H4 (cell line): ENCODE data around the gene BEND3. TPM values are rescaled to one million over a fixed set of nuclear protein-coding genes. Genes with fewer than 3 reads are reported as not detected.
"Not testable (repeated sequence)": the region's sequence is repeated elsewhere in the genome, so short reads cannot be mapped to it uniquely, and the experiment has no call there.

Source experiments
- DNase-seq: peaks from one replicate; pipeline ENCODE4 v3.0.0-alpha.2; 2015; ENCODE audit warnings: low spot score
- total RNA-seq: library from RNA; depleted of rRNA; stranded (reverse); fragments of >200 nt; shearing (Covaris generic); gene quantifications from 2 replicates; pipeline ENCODE4 v1.2.3, GENCODE V29; 2014; rRNA removed

BEND3 gene
- 2.1 and 2.9 TPM in 2 replicates for total RNA-seq

DNA sequence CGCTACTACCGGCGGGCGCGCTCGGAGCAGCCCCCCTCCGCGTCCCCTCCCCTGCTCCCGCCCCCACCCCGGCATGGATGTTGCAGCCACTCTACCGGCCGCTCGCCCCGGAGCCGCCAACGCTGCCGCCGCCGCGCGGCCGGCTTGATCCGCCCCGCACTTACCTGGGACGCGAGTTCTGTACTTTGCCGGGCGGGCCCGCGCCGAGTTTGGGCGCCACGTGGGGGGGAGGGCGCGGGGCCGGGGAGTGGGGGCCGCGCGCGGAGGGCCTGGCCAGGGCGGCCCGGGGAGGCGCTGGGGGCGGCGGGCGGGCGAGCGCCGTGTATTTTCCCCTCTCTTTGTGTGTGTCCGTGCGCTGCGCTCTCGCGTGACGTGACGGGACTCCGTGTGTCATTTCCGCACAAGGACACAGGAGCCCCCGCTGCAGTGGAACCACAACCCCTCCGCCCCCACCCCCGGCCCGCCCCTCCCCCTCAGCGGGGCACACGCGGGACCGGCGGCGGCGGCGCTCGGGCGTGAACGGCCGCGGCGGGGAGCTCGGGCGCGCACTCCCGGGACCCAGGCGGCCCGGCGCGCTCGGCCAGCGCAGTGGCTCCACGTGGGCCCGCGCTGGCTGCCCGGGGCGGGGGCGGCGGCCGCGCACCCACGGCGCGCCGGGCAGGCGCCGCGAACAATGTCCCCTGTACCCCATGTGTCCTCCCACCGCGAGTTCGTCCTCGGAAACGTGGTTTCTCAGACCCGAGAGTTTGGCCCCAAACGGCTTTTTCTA lies at the start of gene BEND3:
Gene BEND3 (minus strand): TSS at position 590 of the 769 bp plus-strand sequence. CDS start 16,230 bp downstream, outside the sequence.
- no peak for DNase-seq

DNA sequence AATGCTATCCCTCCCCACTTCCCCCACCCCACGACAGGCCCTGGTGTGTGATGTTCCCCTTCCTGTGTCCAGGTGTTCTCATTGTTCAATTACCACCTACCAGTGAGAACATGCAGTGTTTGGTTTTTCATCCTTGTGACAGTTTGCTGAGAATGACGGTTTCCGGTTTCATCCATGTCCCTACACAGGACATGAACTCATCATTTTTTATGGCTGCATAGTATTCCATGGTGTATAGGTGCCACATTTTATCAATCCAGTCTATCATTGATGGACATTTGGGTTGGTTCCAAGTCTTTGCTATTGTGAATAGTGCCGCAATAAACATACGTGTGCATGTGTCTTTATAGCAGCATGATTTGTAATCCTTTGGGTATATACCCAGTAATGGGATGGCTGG lies 49.0 kb upstream of the BEND3 start:
- not testable (repeated sequence) for DNase-seq

DNA sequence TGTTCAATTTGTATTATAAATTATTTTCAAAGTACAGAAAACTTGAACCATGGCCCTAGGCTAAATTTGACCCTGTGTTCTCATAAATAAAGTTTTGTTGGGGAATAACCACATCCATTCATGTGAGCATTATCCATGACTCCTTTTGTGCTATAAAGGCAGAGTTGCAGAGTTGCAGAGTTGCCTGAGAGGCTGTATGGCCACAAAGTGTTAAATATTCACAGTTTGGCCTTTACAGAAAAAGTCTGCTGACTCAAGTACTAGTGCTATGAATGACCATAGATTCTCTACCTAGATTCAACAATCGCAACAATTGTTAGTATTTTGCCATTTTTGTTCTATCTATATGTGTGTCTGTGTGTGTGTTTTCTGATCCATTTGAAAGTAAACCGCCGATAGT lies 46.2 kb upstream of the BEND3 start:
- DNase-seq = no peak

DNA sequence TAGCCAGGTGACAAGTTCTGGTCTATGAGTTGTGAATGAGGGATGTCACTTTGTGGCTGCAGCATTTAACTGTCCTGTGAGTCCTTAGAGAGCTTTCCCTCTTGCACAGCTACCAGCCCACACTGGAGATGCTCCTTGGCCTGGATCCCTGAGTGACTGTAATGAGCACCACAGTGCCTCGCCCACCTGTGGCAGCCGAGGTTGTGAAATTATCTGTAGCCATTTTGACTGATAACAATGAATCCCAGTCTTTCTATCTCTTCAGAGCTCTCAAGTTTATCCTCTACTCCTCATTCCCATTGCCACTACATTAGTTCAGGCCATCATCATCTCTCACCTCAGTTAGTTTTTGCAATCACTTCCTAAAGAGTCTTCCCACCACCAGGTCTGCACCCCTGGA lies 41.3 kb upstream of the BEND3 start:
- no peak for DNase-seq

DNA sequence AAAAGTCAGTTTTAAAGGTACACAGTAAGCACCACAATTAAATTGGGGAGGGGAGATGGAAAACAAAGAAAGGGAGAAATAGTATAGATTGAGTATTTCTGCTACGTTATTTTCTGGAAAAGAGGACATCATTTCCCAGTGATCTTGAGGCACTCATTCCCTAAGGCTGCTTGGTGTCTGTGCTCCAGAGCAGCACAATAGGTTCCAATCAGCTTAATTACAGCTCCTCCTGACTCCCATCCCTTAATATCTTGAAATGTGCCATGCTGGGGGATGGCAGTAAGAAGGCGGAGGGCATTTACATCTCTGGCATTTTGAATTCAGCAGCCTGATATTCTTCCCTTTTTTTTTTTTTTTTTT lies 39.5 kb upstream of the BEND3 start:
- no peak for DNase-seq

DNA sequence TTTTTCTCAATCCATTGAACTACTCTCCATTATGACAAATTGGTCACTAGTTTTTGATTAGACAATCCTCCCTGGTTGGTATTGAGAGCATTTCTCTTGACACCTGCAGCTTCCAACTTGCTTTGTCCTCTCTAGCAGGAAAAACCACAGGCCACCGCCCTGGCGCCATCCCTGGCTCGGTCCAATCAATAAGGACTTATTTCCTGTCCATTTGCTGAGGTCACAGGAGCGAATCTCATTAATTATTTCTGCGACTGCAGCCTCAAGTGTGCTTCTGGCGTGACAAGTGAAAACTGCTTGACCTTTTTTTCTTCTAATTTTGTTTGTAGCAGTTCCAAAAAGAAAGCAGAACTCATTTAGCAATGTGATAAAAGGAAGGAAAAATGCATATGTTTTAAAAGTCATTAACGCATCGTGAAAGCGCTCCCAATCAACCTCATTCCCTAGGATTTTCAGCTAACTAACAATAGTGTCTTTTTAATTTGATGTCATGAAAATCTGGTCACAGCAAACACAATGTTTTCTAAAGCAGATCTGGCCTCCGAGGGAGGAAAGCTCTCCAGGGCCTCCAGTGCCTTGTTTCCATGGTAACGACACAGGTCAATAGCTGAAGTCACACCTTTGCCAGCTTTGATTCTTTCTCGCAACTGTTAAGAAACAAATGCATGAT lies 39.0 kb upstream of the BEND3 start:
- DNase-seq = no peak

DNA sequence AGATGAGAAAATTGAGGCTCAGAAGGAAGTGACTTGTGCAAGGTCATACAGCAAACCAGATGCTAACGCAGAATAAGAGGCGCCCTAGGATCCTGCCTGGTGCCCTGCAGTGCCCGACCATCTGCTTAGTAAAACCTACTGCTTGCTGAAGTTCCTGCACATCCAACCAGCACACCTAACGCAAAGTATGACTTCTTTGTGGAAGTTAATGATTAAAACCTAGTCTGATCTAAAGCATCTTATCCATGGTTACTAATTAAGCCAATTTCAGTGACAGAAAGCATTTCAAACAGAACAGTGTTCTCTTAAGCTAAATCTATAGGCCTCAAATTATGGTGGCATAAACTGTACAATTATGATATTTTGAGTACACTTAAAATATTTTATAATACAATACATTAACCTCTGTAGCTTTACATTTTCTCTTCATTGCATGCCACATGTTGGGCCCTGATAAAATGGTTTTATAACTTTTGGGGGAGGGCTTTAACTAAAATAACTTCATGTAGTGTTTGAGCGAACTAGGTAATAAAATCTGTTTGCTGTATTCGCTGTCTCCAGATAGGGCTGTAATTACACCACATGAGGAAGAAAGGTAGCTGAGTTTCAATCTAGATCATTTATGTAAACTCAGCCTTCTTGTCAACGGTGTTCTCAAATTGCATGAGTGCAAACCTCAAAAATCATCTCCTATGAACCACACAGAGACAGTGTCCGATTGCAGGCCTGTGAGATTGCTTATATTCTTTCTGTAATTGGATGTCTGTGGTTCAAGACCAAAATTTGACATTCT lies 37.5 kb upstream of the BEND3 start:
- DNase-seq = peak; percentile 13

DNA sequence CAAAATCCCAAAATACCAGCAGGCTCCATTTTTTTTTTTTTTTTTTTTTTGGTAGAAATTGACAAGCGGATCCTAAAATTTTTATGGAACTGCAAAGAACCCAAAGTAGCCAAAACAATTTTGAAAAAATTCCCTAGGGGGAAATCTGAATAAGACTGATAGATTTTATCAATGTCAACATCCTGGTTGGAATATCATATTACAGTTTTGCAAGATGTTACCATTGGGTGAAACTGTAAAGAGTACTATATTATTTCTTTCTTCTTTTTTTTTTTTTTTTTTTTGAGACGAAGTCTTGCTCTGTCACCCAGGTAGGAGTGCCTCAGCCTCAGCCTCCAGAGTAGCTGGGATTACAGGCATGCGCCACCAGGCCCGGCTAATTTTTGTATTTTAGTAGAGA lies 29.4 kb upstream of the BEND3 start:
- no peak for DNase-seq

DNA sequence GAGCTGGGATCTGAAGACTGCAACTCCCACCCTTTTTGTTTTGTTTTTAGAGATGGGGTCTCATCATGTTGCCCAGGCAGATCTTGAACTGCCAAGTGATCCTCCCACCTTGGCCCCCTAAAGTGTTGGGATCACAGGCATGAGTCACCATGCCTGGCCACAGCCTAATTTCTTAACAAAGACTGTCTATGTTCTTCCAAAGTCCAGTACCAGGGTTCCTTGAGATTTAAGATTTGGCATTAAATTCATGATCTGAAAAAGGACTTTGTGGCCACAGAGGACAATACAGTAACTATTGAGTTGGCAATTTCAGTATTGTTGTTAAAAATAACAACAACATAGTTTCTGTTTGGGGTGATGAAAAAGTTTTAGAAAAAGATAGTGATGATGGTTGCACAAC lies 28.7 kb upstream of the BEND3 start:
- DNase-seq = no peak

DNA sequence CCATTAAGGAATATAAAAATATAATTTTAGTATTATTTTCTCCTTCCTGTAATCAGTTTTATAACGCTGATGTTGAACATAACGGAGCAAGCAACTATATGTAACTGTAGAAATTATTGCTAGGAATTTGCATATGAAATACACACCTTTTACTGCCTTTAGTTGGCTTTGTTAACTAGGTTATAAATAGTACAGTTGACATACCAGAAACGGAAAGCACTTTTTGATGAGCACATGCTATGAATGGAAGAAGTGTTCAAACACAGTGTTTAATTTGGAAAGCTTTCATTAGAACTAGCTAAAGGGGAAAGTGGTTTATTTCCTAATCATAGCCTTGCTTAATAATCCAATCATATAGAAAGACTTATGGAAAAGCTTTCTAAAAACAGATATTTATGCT lies 25.3 kb upstream of the BEND3 start:
- DNase-seq = no peak

DNA sequence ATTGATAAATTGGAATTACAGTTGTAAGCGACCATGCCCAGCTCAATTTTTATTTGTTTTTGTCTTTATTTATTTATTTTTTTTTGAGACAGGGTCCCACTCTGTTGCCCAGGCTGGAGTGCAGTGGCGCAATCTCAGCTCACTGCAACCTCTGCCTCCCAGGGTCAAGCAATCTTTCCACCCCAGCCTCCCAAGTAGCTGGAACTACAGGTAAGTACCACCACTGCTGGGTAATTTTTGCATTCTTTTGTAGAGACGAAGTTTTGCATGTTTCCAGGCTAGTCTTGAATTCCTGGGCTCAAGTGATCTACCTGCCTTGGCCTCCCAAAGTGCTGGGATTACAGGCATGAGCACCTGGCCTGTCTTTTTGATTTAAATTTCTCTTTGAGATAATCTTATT lies 21.0 kb upstream of the BEND3 start:
- DNase-seq = not testable (repeated sequence)

DNA sequence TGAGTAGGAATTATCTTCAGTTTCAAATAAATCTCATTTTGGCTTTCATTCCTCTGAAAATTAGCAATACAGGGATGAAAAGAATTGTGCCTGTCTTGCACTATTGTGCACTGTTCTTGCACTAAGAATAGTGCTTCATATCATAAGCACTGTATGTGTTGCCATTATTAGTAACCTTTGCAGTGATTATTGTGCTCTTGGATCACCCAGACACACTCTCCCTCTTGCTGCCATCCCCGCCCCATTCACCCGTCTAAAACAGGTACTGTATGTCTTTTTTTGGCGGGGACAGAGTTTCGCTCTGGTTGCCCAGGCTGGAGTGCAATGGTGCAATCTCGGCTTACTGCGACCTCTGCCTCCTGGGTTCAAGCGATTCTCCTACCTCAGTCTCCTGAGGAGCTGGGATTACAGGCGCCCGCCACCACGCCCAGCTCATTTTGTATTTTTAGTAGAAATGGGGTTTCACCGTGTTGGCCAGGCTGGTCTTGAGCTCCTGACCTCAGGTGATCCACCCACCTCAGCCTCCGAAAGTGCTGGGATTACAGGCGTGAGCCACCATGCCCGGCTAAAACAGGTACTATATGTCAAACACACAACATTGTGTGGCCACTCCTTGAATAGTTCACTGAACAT lies 19.8 kb upstream of the BEND3 start:
- DNase-seq = not testable (repeated sequence)

DNA sequence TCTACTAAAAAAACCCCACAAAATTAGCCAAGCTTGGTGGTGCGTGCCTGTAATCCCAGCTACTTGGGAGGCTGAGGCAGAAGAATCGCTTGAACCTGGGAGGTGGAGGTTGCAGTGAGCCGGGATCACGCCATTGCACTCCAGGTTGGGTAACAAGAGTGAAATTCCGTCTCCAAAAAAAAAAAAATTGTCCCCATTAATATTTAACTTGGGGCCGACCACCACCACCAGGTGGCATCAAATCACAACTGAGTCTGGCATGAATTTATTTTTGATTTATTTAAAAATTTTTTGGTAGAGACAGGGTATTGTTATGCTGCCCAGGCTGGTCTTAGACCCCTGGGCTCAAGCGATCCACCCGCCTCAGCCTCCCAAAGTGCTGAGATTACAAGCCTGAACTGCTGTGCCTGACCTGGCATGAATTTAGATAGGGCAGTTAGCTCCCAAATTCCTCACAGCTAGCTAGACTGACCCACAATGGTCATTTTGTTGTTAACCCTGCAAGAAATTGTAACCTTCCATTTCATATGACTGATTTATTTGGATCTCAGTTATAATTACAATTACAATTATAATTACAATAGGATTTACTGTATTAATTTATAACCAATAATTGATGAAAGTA lies 17.1 kb upstream of the BEND3 start:
- DNase-seq = no peak

DNA sequence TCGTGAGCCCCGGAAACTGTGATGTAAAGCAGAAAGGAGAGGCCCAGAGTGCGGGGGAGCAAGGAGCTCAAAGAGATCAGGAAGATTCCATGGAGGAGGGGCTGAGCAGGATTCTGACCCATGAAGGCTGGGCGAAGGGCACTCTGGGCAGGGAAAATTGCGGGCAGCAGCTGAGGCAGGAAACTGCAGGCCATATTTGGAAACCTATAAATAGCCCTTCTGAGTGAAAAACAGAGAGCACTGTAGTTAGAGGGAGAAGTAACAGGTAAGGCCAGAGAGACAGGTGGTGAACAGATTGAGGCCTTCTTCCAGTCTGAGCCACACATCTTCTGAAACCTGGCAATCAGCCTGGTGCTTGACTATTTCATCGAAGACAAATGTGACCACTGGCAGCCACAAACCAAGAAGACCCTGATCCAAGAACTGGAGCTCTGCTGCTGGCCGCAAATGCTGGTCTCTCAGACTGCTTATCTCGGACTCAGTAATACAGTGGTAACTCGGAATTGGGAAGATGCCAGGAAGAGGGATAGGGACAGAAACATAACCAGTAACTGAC lies 14.1 kb upstream of the BEND3 start:
- DNase-seq = no peak

DNA sequence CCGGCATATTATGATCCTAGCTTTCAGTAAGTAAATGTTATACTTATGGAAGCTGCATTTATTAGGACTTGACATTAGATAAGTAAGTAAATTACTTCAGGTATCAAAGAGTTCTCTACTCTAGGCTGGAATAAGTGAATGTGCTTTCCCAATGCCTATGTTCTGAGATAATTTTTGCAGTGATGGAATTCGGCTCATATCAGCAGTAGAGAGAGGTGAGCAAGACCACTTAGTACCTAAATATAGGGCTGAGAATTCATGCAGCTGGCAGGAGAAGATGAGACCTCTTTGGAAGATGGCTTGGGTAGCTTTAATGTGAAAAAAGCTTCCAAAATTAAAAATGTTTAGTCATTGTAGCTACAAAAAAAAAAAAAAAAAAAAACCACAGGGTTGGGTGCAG lies 13.3 kb upstream of the BEND3 start:
- DNase-seq = no peak

DNA sequence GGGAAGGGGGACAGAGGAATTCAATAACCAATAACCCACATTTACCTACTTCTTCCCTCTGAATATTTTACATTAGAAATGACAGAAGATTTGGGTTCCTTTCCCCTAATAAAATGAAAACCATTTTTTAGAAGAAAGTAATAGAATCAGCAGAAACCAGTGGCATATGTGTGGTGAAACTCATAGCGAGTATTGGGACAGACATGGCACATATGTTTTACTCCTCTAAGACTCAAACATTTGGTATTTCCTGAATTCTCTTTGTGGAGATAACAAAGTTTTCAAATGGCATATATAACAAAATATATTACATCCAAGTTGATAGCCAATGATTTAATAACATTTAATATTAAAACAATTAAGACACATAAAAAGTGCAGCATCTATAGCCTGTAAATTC lies 12.9 kb upstream of the BEND3 start:
- DNase-seq = no peak

DNA sequence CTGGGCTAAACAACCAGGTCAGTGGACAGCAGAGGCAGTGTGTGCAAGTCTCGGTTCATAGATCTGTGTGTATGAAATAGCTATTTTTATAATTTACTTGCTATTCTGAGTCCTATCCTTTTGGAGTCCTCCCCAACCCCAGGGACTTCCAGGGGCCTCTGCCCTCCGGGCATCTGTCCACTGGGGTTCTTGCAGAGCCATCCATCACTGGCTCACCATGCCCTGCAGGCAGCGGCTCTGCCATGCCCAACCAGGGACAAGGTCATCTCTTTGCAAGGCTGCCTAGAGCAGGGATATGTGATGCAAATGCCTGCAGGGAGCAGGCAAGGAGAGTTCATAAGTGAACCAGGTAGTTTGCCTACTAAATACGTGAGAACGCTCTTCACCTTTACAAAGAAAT lies 10.5 kb upstream of the BEND3 start:
- DNase-seq = no peak

DNA sequence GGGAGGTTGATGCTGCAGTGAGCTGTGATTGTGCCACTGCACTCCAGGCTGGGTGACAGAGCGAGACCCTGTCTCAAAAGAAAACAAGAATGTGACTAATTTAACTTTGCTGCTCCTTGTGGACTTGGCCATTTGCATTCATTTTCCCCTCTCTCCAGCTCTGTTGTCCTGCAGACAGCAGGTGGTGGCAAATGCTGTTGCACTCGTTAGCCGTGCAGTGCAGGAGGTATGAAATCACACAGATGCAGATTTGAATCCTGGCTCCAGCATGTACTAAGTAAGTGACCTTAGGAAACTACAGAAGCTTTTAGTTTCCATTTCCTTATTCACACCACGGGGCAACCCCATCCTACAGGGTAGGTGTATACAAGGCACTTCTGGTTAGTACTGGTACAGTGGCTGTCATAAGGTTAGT lies 9.6 kb upstream of the BEND3 start:
- no peak for DNase-seq

DNA sequence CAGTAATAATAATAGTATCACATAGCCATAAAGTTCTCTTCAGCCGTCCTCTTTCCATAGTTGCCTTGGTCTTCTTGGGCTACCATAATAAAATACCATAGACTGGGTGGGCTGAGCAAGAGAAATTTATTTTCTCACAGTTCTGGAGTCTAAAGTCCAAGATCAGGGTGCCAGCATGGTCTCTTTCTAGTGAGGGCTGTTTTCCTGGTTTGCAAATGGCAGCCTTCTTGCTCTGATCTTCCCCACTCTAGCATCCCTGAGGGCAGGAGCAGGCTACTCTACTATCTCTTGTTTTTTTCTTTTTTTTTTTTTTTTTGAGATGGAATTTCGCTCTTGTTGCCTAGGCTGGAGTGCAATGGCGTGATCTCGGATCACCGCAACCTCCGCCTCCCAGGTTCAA lies 8.2 kb upstream of the BEND3 start:
- no peak for DNase-seq

DNA sequence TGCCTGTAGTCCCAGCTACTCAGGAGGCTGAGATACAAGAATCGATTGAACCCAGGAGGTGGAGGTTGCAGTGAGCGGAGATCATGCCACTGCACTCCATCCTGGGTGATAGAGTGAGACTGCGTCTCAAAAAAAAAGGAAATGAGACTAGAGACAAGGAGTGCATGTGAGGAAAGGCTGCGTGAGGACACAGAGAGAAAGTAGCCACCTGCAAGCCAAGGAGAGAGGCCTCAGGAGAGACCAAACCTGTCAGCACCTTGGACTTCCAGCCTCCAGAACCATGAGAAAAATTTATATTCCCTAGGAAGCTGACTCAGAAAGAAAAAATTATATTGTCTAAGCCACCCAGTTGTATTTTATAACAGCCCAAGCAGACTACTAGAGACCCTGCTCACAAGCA lies 7.4 kb upstream of the BEND3 start:
- DNase-seq = no peak

DNA sequence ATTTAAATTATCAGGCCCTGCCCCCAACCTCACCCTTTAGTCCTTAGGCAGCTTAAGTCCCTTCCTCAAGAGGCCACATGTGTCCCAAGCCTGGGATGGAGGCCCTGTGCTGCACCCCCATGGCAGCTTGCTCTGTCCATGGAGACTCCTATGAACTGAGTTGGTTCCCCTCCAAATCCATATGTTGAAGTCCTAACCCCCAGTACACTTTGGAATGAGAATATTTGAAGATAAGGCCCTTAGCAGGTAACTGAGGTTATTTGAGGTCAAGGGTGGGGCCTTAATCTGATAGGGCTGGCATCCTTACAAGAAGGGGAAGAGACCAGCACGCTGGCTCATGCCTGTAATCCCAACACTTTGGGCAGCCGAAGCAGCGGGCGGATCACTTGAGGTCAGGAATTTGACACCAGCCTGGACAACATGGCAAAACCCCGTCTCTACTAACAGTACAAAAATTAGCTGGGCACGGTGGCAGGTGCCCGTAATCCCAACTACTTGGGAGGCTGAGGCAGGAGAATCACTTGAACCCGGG lies 6.7 kb upstream of the BEND3 start:
- DNase-seq = no peak
